Measurements from ENCODE around the gene C18orf54. TPM values are rescaled to one million over a fixed set of nuclear protein-coding genes. Genes with fewer than 3 reads are reported as not detected.
A peak's percentile ranks its signal among the peaks of the same experiment; 100 is the strongest.
"Not testable (repeated sequence)": the region's sequence is repeated elsewhere in the genome, so short reads cannot be mapped to it uniquely, and the experiment has no call there.

The C18orf54 gene
- 6.9 and 14.8 TPM in 2 replicates for total RNA-seq

DNA sequence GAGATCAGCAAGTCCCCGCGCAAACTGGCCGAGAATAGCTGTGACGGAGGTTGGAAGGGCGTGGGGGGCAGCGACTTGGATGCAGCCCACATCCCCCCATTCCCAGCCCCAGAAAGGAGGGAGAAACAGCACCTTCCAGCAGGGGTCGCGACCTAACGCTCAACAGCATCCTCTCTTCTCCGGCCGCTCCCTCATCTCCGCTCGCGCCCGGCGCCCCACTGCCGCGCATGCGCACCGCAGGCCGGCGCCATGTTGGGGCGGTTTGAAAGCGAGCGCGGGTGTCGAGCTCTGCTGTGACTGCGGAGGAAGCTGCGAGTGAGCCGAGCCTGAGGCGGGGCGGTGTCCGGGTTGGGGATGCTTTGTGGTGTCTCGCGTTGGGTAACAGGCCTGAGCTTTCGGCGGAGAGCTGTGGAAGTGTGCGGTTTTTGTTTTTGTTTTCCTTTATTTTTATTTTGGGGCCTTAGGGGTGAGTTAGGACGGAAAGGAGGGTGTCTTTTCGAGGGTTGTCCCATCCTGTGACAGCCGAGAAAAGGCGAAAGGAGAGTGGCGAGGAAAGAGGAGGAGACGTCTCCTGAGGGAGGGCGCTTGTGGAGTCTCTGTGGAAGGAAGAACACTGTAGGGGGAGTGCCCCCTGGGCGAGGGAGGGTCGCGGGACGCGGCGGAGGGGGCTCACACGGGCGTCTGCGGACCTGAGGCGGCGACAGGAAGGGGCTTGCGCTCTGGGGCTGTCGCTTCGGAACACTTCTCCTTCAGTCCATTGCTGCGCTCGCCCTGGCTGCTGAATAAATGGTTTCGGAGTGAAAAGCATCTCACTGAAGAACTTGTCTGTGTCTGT lies at the start of gene C18orf54, which contains the start of gene STARD6:
Gene C18orf54 (plus strand): TSS at position 247 of the 835 bp plus-strand sequence. CDS start 2,667 bp downstream, outside the sequence.
Gene STARD6 (minus strand): TSS at position 199 of the 835 bp plus-strand sequence. CDS start 3,285 bp downstream, outside the sequence.
- DNase-seq (ENCODE audit: low read depth, low spot score) = peak; percentile 33

DNA sequence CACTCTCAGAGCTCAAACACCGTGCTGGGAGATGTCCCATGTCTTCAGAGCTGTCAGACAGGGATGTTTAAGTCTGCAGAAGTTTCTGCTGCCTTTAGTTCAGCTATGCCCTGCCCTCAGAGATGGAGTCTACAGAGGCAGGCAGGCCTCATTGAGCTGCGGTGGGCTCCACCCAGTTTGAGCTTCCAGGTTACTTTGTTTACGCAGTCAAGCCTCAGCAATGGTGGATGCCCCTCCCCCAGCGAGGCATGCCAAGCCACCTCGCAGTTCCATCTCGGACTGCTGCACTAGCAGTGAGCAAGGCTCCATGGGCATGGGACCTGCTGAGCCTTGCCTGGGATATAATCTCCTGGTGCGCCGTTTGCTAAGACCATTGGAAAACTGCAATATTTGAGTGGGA lies 48.1 kb upstream of the C18orf54 start:
- DNase-seq (ENCODE audit: low read depth, low spot score) = not testable (repeated sequence)

DNA sequence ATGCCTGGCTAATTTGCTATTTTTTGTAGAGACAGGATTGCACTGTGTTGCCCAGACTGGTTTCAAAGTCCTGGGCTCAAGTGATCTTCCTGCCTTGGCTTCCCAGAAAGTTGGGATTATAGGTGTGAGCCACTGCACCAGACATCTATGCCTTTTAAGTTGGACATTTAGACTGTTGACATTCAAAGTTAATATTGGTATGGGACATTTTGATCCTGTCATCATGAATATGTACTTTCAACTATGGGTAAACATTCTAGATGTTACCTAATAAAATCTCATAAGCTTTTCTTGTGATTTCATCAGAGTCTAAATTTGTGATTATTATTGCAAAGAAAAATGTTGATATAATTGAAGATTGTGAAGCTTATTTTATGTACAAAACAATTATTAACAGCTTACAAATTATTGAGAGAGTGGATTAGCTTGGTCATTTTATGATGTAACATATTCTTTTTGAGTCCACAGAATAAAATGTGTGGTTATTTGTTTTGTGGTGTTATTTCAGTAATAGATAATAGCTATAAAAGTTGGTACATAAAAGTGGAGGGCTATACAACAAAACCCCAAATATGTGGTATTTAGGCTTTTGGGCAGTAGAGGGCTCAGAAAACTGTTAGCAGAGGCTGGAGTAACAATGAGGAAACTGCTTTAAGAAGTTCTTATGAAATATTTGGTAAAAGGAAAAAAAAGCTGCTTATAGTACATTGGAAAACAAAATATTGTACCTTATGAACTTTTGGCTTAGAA lies 41.5 kb upstream of the C18orf54 start:
- no peak for DNase-seq (ENCODE audit: low read depth, low spot score)

DNA sequence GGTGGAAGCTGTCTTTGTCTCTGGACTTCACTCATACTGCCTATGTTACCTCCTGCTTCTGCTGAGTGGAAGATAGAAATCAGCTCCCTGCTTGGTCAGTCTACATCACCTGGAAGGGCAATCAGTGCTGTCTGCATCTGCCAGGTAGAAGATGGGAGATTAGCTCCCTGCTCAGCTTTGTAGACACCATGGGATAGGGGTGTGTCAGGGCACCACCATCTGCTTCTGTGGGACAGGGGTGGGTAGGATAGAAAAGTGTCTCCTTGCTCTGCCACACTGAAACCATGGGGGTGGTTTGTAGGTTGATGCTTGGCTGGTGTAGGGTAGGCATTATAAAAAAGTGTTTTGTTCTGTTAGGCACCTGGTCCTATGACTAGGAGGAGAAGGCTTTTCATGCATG lies 34.1 kb upstream of the C18orf54 start:
- no peak for DNase-seq (ENCODE audit: low read depth, low spot score)

DNA sequence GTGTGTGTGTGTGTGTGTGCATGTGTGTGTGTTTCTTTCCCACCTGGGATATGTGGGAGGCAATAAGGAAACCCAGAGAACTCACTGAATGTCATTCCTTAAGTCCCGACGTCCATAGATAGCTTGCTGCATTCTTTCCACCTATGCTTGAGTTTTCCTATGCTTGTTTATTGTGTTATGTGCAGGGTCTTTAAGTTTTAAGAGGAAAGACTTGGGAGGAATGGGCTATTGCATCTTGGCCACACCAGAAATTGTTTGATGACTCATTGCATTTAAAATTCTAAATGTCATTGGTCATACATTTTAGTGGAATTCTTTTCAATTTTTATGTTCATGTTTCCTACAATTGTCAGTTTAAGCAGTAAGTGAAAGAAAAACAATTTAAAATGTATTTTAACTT lies 33.7 kb upstream of the C18orf54 start:
- DNase-seq (ENCODE audit: low read depth, low spot score) = no peak

DNA sequence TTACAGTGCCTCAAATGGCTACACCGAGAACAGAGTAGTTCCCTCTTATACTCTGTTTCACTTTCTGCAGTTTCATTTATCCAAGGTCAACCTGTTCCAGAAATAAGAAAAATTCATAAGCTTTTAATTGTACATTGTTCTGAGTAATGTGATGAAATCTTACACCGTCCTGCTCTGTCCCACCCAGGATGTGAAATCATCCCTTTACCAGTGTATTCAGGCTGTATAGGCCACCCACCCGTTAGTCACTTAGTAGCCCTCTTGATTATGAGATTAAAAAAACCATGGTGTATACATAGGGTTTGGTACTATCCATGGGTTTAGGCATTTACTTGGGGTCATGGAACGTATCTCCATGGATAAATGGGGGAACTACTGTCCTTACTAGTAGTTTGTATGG lies 29.9 kb upstream of the C18orf54 start:
- DNase-seq (ENCODE audit: low read depth, low spot score) = no peak

DNA sequence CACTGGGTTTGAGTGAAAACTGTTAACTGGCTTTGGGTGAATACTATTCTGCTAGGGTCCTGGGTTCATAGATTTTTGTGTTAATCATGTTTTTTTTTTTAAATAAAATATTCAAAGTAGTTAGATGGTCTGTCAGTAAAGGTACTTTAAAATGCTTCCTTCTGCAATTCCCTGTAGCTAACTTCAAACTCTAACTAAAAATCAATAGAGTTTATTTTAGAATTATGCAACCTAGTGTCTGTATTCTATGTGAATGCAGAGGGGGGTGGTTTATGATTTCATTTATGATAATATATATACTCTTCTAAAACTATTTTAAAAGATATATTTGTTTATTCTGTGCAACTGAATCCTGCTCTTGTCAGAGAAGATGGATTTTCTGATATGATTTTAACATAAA lies 27.9 kb upstream of the C18orf54 start:
- no peak for DNase-seq (ENCODE audit: low read depth, low spot score)

DNA sequence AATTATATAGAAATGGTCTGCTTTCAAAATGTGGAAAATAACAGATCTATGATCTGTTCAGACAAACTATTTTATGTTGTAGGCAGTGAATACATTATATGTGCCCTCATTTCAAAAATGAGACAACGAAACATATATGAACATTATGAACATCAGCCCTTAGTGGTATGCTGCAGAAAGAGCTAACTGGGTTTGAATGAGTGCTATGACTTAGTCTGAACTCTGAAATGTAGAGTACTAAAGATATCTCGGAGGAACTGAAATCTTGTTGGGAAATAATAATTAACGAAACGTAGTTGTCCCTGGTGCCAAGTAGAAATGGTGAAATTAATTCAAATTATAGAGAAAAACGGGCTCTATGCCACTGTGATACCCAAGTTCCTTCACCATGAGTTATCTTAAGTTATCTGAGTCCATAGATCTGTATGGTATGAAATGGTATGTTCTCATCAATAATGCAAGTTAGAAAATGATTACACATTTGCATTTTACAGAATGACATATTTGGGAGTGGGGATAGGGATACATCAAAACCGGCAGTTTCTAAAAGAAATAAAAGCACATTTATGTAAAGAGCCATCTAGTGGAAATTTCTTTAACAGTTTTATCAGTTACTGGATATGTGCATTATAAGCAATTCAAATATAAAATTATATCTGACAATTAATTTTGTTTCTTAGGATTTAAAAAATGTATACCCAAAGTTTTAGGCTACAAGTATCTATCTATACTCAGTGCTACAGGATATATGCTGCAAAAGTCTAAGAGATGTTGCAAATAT lies 26.7 kb upstream of the C18orf54 start:
- DNase-seq (ENCODE audit: low read depth, low spot score) = no peak

DNA sequence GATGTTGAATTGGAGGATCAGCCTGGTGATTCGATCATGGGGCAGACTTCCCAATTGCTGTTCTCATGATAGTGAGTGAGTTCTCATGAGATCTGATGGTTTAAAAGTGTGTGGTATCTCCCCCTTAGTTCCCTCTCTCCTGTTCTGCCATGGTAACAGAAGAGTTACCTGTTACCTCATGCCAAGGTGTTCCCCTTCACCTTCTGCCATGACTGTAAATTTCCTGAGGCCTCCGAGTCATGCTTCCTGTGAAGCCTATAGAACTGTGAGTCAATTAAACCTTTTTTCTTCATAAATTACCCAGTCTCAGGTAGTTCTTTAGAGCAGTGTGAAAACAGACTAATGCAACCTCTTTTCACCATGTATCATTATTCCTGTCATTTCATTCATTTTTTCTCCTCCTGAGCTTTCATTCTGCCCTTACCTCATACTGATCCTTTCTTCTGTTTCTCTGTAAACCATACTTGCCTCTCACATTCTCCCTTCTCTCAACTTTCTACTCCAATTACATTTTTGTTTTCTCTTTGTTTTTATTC lies 22.0 kb upstream of the C18orf54 start:
- no peak for DNase-seq (ENCODE audit: low read depth, low spot score)

DNA sequence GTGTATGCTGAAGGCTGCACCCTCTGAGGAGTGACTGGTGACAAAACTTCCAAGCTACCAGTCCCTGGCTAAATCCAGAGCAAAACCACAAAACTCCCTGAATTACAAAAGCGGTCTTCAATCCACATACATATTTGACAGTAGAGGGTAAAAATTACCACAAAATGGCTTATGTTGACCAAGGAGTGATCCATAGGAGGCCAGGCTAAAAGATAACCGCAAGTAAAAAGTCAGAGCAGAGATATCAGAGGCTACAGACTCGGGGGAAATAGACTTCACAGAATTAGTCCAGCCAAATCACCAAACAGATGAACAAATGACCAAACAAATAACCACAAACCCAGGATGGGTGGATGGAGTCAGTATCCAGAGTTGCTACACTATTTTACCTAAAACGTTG lies 19.5 kb upstream of the C18orf54 start:
- no peak for DNase-seq (ENCODE audit: low read depth, low spot score)

DNA sequence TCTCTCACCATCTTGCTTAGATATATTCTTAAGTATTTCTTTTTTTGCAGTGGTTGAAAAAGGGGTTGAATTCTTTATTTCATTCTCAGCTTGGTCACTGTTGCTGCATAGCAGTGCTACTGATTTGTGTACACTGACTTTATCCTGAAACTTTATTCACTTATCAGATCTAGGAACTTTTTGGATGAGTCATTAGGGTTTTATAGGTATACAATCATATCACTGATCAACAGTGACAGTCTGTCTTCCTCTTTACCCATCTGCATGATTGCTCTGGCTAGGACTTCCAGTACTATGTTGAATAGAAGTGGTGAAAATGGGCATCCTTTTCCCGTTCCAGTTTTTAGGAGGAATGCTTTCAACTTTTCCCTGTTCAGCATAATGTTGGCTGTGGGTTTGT lies 6.5 kb upstream of the C18orf54 start:
- no peak for DNase-seq (ENCODE audit: low read depth, low spot score)

DNA sequence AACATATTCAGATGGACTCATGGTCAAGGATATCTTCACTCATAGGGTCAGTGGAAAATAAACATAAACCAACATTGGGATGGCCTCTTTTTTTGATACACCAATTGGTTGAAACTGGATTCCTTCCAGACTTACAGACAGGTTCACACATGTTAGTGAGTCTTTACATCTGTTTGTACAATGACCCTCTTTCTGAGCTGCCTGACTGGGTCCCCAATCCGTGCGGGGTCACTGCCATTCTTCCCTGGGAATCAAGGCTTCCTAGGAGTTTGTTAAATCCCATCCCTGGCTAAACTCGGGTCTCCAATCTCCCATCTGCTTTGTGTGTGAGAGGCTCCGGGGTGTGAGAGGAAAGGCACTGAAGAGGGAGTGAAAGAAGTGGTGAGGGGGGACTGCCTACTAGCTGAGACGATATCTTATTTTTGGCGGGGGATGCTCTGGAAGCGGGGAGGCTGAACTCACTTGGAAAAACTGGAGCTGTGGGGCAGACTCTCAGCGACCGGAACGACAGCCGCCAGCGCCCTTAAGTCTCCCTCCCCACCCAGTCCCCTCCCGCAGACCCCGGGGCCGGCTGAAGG lies 535 bp upstream of the C18orf54 start:
- DNase-seq (ENCODE audit: low read depth, low spot score) = no peak

DNA sequence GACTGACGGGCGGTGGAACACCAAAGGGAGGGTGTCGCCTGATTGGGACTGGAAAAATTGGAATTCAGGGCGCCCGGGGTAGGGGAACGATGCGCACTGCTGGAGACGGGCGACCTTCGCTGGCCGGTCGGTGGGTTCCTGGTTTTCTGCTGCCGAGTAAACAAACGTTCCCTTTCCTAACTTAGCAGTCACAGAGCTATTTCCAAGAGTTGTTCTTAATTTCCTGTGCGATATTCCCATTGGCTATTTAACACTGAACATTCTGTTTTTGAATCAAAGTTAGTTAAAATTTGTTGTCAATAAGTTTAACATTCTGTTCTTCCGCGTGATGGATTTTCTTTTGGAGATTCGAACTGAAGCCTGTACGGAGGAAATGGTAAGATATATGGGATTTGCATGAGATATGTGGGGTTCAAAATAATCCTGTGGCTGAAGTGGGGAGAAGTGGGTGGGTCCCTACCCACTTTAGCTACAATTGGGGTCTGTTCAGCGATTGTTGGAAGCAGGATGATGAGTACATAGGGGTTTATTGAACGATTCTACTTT lies 862 bp downstream of the C18orf54 start:
- no peak for DNase-seq (ENCODE audit: low read depth, low spot score)

DNA sequence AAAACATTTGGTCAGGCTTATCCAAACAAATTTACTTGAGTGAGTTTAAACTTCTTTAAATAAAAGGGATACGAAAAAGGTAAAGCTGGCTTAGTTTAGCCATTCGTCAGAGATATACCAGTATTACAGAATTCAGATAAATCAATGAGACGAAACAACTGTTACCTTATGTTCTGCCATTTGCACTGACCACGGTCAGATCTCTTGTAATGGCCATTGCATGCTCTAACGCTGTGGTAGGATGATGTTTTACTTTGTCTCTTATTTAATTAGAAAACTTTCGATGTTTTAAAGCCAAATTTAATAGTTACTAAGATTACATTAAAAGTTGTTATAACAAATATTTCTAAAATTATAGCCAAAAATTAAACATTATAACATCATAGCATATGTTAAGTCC lies 1.5 kb downstream of the C18orf54 start:
- no peak for DNase-seq (ENCODE audit: low read depth, low spot score)

DNA sequence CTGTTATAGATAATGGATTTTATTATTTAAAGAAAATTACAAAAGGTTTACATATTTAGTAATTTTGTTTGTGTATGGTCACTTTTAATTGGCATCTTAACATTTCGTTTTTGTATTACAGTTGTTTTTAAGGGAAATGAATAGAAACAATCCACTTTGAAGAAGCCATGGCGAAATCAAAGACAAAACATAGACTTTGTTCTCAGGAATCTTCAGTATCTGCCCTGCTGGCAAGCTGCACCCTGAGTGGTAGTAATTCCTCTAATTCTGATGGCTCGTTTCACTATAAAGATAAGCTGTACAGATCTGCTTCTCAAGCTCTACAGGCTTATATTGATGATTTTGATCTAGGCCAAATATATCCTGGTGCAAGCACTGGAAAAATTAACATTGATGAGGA lies 2.7 kb downstream of the C18orf54 start:
- DNase-seq (ENCODE audit: low read depth, low spot score) = no peak

DNA sequence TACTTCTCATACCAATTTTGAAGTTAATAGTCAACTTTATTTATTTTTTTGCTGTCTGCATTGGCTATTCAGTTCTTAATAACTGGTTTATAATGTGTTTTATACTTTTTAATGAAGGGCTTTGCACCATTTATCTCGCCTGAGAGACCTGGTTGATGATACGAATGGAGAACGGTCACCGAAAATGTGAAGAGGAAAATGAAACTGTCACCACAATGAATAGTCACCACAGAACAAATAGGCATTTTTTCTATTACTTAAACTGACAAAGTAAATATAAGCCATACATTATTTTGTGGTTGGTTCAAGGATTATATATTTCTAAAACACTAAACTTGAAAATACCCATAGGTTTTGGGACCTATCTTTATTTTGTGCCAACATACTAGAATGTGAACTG lies 20.4 kb downstream of the C18orf54 start:
- DNase-seq (ENCODE audit: low read depth, low spot score) = no peak

DNA sequence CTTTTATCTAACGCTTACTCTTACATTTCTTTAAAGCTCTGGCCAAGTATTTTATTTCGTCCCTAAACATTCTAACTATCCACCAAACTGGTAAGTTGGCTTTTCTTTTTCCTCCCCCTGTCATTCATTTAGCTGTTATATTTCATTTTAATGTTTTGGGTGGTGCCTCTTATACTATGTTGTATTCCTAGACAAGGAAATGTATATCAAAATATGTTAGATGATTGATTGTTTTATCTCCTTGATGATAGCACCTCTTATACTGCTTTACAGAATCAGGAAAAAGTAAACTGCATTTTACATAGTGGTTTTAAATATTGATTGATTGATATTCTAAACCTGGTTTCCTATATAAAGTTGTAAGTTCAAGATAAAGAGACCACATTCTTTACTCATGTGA lies 23.9 kb downstream of the C18orf54 start:
- no peak for DNase-seq (ENCODE audit: low read depth, low spot score)

DNA sequence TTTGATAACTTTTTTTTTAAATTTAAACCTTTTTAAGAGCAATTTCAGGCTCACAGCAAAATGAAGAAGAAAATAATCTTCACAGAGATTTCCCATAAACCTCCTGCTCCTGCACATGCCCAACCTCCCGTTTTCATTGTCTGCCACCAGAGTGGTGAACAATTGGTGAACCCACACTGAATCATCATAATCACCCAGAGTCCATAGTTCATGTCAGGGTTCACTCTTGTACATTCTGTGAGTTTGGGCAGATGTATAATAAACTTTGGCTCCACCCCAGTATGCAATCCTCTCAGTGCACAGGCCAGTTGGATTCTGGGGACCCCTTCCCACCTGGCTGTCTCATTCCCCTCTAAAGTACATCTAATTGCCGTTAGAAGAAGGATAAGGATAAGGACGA lies 24.4 kb downstream of the C18orf54 start:
- DNase-seq (ENCODE audit: low read depth, low spot score) = no peak

DNA sequence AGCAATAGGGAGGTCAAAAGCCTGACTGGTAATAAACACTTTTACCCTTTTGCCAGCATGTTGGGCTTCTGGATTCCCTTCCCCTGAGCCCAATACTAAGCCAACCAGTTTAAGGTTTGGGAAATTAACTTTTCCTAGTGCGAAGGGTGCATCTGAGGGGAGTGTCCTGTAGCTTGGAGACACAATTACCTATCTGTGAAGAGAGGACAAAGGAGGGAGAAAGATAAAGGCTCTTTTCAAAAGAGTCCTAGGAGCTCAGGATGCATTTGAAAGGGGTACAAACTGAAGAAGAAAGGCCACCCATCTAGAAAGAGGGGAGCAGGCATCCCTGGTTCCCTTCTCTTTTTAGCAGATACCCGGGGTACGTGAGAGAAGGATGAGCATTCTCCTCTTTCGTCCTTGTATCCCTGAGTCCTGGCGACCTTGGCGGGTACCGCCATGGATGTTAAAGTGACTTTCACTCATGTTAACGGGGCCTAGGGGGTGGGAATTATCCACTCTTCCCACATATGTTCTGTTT lies 25.1 kb downstream of the C18orf54 start:
- no peak for DNase-seq (ENCODE audit: low read depth, low spot score)

DNA sequence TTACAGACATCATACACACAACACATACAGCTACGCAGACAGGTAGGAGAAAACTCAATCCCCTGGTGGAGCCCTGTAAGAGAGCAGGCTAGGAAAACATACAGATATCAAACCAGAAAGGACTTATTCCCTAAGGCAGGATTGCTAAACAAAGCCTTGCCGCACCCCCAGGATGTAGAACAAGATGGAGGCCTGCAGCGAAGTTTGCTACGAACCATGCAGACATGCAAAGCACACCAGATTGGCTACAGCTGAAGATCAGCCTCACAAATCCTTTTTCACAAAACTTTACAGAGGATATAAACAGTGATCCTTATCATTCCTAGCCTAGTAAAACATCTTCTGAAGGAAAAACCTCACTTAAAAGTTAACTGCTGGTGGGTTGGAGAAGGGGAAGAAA lies 28.3 kb downstream of the C18orf54 start:
- no peak for DNase-seq (ENCODE audit: low read depth, low spot score)
